Measurements from ENCODE around the gene LRRC28.

DNA sequence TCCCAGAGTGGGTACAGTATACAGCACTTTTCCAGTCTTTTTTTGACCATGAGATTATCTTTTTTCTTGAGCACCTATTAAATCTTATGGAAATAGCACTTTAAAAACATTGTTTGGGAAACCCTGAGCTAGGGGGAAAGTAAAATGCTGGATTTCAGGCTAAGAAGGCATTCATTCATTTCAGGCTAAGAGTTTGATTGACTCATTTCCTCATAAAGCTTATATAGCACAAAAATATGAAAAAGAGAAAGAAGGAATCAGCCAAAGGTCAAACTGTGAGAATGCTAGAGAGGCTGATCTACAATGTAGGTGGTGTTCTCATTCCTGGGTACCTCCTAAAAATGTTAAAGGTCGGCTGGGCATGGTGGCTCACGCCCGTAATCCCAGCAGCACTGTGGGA, 12.4 kb upstream of the LRRC28 start:
- TF ChIP-seq, protein P1, sequence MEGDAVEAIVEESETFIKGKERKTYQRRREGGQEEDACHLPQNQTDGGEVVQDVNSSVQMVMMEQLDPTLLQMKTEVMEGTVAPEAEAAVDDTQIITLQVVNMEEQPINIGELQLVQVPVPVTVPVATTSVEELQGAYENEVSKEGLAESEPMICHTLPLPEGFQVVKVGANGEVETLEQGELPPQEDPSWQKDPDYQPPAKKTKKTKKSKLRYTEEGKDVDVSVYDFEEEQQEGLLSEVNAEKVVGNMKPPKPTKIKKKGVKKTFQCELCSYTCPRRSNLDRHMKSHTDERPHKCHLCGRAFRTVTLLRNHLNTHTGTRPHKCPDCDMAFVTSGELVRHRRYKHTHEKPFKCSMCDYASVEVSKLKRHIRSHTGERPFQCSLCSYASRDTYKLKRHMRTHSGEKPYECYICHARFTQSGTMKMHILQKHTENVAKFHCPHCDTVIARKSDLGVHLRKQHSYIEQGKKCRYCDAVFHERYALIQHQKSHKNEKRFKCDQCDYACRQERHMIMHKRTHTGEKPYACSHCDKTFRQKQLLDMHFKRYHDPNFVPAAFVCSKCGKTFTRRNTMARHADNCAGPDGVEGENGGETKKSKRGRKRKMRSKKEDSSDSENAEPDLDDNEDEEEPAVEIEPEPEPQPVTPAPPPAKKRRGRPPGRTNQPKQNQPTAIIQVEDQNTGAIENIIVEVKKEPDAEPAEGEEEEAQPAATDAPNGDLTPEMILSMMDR (conservative IDR thresholded peaks at IDR 0.05 in 1 of 2, IDR thresholded peaks at IDR 0.05 in 1 of 2; ENCODE audit: low read depth in 1 of 2, low read length in 2 of 2), result no peak
- no peak for TF ChIP-seq EZH2 (IDR thresholded peaks at IDR 0.05; ENCODE audit: low read length, missing control alignments)
